Measurements from ENCODE around the gene TRIOBP.
"Not testable (repeated sequence)": the region's sequence is repeated elsewhere in the genome, so short reads cannot be mapped to it uniquely, and the experiment has no call there.

Gene TRIOBP

DNA sequence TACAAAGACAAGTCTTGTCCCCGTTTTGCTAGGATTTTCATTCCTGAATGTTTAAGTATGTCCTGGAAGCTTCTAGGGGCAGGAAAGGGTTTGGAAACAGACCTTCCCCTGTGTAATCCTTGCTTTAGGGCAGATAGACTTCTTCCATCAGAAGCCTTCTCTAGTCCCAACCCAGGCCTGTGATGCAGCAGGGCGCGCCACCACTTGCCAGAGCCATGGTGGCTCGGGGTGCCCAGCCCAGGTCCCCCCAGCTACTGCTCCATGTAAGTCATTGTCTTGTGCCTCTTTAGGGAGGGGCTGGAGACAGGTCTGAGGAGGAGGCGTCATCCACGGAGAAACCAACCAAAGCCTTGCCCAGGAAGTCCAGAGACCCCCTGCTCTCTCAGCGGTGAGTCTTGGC, 6.4 kb upstream of the TRIOBP start:
- DNase-seq (ENCODE audit: low spot score) = no peak

DNA sequence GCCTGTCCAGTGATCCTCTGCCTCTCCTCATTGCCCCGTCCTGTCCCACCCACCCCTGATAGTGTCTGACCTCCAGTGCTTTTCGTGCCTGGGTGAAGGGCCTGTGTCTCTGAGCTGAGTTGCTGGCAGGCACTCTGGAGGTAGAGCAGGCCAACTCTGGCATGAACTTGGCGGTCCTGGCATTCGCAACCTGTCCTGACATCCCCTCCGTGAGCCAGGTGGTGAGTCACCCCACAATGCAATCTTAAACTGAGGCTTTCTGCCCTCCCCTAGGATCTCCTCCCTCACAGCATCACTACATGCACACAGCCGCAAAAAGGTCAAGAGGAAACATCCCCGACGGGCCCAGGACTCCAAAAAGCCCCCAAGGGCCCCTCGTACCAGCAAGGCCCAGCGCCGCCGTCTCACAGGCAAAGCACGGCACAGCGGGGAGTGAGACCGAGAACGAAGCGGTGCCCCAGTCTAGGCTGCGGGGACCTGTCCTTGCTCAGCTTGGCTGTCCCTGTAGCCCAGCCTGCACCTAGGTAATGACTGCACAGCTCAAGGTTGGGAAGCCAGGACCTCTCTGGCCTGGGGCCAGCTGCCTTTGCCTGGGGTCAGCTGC, 5.8 kb upstream of the TRIOBP start:
- no peak for DNase-seq (ENCODE audit: low spot score)

DNA sequence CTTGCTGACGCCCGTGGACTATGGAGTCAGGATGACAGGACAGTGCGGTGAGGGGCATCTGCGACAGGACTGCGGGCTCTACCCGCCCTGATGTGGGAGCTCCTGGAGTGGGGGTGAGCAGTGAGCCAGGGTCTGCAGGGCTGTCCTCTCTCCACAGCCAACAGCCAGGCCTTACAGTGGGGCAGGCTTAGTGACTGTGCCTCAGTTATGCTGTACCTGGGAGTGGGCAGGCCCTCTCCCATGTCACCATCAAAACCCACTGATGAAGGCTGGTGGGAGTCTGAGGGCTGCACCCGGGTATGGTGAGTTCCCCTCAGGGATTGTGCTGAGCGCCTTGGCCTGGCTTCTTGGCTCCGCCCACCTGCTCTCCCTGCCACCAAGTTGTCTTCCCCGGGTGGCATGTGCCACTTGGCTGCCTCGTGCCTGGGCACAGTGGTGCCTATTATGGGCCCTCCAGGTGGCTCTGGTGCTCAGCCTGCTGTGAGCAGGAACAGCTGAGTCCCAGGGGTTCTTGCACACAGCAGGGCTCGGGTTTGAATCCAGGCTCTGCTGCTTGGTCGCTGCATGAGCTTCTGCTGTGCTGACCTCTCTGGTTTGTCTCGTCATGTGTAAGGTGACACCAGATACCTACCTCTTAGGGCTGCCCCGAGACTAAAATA, 4.1 kb upstream of the TRIOBP start:
- no peak for DNase-seq (ENCODE audit: low spot score)

DNA sequence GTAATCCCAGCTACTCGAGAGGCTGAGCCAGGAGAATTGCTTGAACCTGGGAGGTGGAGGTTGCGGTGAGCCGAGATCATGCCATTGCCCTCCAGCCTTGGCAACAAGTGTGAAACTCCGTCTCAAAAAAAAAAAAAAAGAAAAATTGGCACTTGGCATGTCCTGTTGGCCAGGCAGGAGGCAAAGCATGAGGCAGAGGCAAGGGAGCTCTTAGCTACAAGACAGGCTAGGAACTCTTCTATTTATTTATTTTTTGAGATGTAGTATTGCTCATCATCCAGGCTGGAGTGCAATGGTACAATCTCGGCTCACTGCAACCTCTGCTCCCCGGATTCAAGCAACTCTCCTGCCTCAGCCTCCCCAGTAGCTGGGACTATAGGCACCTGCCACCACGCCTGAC, 2.7 kb upstream of the TRIOBP start:
- not testable (repeated sequence) for DNase-seq (ENCODE audit: low spot score)

DNA sequence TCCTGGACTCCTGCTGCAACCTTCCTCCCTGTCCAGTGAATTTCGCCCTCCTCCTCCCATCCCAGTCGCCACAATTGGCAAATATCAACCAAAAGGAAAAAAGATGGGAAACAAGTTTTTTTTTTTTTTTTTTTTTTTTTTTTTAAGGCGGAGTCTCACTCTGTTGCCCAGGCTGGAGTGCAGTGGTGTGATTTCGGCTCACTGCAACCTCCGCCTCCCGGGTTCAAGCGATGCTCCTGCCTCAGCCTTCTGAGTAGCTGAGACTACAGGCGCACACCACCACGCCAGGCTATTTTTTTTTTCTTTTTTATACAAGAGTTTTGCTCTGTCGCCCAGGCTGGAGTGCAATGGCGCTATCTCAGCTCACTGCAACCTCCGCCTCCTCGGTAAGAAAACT, 590 bp upstream of the TRIOBP start:
- DNase-seq (ENCODE audit: low spot score) = not testable (repeated sequence)

DNA sequence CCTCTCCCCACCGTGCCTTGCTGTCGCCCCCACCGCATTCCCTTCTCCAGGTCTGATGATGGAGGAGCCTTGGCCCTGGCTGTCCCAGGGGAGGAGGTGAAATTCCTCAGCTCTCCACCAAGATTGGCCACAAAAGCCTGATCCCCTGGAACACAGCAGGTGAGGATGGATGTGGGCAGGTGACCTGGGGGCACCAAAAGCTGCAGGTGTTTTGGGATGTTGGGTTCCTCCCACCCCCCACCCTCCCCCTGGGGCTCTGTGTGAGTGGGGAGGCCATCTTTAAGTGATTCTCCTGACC, 639 bp downstream of the TRIOBP start:
- DNase-seq (ENCODE audit: low spot score) = no peak

DNA sequence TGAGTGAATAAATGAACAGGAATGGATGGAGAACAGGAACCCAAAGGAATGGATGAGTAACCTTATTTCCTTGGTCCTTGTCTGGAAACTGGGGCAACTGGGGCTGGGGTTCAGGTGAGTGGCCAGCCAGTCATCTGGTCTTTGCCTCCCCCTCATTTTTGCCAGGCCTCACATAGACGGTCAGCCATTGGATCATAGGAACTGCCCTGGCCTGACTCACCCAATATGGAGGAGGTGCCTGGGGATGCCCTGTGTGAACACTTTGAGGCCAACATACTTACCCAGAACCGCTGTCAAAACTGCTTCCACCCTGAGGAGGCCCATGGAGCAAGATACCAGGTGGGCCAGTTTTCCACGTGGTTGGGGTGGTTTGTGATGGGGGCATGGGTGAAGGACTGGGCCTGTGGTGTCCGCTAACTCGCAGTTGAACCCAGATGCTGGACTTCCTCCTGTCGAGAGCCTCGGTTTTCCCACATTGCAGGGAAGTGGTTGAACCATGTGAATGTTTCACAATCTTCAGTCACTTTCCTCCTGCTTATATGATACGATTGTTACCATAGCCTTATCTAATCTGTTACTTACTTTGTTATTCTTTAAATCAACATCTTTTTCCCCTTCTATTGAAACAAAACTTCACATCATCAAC, 4.4 kb downstream of the TRIOBP start:
- DNase-seq (ENCODE audit: low spot score) = no peak

DNA sequence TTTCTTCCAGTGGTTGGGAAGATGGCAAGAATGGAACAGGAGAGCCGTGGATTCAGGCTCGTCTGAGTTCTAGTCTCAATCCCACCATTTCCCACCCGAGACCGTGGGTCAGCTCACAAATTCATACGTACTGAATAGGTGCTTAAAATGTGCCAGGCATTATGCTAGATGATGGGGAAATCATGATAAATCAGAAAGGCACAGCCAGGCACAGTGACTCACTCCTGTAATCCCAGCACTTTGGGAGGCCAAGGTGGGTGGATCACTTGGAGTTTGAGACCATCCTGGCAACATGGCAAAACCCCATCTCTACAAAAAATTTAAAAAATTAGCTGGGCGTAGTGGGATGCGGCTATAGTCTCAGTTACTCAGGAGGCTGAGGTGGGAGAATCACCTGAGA, 7.1 kb downstream of the TRIOBP start:
- DNase-seq (ENCODE audit: low spot score) = no peak

DNA sequence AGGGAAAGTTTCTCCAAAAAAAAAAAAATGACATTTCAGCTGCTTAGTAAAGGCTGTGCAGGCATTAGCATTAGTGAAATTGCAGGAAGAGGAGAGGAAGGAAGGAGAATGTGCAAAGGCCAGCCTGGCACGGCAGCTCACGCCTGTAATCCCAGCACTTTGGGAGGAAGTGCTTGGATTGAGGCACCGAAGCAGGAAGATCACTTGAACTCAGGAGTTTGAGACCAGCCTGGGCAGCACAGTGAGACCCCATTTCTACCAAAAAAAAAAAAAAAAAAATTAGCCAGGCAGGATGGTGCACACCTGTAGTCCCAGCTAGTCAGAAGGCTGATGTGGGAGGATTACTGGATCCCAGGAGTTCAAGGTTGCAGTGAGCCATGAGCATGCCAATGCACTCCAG, 7.8 kb downstream of the TRIOBP start:
- no peak for DNase-seq (ENCODE audit: low spot score)

DNA sequence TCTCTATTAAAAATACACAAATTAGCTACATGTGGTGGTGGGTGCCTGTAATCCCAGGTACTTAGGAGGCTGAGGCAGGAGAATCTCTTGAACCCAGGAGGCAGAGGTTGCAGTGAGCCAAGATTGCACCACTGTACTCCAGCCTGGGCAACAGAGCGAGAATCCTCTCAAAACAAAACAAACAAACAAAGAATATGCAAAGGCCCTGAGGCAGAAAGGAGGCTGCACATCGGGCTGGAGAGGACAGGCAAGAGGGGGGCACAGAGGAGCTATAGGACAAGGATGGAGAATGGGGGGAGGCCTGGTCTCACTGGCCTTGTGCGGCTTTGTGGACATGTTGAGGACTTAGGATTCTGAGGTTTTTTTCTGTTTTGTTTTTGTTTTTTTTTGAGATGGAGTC, 8.4 kb downstream of the TRIOBP start:
- DNase-seq (ENCODE audit: low spot score) = no peak

DNA sequence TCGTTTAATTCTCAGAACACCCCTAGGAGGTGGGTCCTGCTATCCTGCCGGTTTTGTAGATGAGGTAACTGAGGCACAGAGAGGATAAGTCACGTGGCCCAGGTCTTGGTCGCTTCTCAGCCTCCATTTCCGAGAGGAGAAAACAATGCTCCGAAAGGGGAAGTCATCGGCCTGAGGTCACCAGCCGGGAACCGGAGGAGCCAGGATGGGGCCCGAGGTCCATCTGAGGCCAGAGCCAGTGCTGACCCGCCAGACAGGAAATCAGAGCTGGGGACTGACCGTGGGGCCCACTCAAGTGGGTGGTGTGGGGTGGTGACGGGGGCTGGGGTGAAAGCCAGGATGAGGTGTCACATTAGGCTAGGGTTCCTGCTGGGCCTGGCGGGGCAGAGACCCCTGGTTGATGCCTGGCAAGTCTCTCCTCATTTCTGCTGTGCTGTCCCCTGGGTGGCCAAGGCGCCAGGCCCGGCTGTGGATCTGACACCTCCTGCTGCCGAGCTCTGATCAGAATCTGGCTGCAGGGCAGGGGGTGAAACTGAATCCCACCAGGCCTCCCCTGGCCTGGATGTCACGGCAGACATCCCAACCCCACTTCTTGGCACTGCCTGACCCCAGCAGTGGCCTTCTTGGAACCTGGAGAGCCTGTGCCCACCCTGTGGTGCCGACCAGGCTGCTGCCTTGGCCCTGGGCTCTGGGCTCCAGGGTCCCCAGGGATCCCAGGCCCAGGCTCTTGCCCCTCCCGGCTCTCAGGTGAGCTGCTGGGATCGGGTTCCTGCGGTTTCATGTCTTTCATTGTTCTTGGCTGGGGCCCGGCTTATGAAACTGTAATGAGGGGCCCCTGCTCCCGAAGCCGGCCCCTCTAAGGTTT, 12.0 kb downstream of the TRIOBP start:
- no peak for DNase-seq (ENCODE audit: low spot score)

DNA sequence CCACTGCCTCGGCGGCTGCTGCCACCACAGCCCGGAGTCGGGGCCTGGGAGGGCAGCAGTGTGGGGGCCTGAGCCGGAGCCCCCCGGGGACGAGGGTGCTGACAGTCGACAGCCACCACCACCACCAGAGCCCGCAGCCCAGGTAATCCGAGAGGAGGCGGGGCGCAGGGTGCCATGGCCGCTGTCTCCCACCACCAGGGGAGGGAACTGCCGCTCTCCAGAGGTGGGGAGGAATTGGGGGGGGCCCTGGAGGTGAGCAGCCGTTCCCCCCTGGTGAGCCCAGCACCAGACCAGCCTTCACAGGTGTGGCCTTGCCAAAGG, 12.6 kb downstream of the TRIOBP start:
- no peak for DNase-seq (ENCODE audit: low spot score)

DNA sequence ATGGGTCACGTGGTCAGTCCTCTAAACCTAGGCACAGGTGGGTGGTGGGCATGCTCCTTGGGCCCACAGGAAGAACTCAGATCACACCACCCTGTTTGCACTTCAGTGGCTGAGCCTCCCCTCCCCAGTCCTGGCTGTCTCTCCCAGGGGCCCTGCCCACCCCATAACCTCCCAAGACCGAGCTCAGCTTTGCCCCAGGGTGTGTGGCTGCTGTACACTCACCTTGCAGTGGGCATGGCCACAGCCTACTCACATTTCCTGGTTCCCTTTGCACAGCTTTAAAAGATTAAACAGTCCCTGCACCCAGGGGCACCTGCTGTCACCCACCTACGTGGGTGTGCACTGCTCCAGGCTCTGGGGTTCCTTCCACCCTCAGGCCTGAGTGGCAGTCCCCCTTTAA, 13.8 kb downstream of the TRIOBP start:
- no peak for DNase-seq (ENCODE audit: low spot score)

DNA sequence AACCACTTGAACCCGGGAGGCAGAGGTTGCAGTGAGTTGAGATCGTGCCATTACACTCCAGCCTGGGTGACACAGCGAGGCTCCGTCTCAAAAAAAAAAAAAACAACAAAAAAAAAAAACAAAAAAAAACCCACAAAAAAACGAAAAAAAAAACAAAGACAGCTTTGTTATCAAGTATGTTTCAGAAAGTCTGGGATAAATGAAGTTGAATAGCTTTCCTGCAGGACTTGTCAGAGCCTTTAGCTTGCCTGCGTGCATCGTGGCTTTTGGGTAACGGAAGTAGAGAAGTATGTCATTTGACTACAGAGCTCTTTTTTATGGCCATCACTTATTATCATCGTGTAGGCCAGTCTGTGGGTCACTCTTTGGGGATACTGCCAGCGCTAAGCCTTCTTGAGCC, 14.6 kb downstream of the TRIOBP start:
- DNase-seq (ENCODE audit: low spot score) = no peak

DNA sequence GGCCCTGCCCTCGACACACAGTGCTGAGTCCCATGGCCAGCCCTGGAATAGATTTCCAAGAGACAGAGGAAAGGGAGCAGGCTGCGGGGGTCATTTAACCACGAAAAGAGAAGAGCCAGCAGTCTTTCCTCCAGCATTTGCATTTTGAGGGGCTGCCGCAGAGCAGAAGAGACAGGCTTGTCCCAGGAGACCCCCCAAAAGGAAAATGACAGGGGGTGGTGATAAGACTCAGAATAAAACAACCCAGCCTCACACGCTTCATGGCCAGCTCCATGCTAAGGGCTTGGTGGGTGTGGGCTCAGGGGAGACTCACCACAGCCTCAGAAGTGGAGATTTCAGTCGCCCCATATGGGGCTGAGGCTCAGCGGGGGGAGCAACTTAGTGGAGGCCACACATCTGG, 16.9 kb downstream of the TRIOBP start:
- DNase-seq (ENCODE audit: low spot score) = no peak

DNA sequence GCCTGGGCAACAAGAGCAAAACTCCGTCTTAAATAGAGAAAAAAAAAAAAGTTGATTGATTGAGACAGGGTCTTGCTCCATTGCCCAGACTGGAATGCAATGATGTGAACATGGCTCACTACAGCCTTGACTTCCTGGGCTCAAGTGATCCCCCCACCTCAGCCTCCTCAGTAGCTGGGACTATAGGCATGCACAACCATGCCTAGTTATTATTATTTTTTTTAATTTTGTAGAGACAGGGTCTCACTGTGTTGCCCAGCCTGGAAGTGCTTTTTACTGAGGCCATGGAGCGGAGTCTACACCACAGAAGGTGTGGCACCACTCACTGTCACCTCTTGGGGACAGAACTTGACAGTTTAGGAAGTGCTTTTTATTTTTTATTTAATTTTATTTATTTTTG, 17.8 kb downstream of the TRIOBP start:
- no peak for DNase-seq (ENCODE audit: low spot score)

DNA sequence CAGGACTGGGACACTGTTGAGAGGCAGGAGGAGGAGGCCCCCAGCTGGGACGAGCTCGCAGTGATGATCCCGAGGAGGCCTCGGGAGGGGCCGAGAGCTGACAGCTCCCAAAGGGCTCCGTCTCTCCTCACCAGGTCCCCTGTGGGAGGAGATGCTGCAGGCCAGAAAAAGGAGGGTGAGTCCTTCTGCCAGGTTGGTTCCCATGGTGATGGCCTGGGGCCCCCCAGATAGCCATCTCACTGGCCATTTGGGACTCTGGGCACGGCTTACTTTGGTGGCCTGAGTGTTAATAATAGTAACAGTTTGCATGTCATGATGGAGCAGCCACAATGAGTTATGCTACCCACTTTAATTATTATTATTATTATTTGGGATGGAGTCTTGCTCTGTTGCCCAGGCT, 18.9 kb downstream of the TRIOBP start:
- no peak for DNase-seq (ENCODE audit: low spot score)

DNA sequence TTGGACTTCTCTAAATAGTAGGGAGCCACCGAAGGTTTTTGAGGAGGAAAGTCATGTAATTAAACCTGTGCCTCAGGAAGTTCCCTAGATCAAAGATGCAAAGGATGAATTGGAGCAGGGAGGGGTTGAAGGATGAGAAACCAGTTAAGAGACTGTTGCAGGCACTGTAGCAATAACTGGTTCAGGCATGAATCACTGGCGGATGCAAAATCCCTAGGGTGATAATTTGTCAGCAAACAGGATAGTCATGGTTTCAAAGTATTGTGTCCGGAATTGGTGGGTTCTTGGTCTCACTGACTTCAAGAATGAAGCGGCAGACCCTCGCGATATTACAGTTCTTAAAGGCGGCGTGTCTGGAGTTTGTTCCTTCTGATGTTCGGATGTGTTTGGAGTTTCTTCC, 19.9 kb downstream of the TRIOBP start:
- peak; percentile 68 for DNase-seq (ENCODE audit: low spot score)

DNA sequence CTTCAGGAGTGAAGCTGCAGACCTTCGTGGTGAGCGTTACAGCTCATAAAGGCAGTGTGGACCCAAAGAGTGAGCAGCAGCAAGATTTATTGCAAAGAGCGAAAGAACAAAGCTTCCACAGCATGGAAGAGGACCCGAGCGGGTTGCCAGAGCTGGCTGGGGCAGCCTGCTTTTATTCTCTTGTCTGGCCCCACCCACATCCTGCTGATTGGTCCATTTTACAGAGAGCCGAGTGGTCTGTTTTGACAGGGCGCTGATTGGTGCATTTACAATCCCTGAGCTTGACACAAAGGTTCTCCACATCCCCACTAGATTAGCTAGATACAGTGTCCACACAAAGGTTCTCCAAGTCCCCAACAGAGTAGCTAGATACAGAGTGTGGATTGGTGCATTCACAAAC, 20.4 kb downstream of the TRIOBP start:
- not testable (repeated sequence) for DNase-seq (ENCODE audit: low spot score)

DNA sequence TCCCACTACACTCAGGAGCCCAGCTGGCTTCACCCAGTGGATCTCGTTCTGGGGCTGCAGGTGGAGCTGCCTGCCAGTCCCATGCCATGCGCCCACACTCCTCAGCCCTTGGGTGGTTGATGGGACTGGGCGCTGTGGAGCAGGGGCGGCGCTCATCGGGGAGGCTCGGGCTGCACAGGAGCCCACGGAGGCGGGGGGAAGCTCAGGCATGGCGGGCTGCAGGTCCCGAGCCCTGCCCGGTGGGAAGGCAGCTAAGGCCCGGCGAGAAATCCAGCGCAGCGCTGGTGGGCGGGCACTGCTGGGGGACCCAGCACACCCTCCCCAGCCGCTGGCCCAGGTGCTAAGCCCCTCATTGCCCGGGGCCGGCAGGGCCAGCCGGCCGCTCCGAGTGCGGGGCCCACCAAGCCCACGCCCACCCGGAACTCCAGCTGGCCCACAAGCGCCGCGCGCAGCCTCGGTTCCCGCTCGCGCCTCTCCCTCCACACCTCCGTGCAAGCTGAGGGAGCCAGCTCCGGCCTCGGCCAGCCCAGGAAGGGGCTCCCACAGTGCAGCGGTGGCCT, 21.0 kb downstream of the TRIOBP start:
- DNase-seq (ENCODE audit: low spot score) = not testable (repeated sequence)

DNA sequence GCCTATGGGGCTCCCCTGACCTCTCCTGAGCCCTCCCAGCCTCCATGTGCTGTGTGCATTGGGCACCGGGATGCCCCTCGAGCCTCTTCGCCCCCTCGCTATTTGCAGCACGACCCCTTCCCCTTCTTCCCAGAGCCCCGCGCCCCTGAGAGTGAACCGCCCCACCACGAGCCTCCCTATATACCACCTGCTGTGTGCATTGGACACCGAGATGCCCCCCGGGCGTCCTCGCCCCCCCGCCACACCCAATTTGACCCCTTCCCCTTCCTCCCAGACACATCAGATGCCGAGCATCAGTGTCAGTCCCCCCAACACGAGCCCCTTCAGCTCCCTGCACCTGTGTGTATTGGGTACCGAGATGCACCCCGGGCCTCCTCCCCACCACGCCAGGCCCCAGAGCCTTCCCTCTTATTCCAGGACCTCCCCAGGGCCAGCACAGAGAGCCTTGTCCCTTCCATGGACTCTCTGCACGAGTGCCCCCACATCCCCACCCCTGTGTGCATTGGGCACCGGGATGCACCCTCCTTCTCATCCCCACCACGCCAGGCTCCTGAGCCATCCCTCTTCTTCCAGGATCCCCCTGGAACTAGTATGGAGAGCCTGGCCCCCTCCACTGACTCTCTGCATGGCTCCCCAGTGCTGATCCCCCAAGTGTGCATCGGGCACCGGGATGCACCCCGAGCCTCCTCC, 28.8 kb downstream of the TRIOBP start:
- DNase-seq (ENCODE audit: low spot score) = no peak

DNA sequence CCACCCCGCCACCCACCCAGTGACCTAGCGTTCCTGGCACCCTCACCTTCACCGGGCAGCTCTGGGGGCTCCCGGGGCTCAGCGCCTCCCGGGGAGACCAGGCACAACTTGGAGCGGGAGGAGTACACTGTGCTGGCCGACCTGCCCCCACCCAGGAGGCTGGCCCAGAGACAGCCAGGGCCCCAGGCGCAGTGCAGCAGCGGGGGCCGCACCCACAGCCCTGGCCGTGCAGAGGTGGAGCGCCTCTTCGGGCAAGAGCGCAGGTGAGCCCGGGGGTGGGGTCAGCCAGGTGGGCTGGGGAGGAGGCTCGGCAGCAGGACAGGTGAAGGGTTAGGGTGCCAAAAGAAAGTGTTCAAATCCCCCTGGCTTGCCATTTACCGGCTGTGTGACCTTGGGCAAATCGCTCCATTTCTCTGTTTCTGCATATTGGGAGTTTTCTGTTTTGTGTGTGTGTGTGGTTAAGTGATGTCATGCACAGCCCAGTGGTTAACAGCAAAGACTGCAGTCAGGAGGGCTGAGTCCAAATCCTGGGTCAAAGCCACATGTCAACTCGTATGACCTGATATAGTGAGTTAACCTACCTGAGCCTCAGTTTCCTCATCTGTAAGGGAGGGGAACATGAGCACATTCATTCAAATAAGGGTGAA, 29.5 kb downstream of the TRIOBP start:
- peak; percentile 76 for DNase-seq (ENCODE audit: low spot score)

Measured in hepatic stellate cell (primary cell).